Kidney (tissue), 14 donors: ENCODE results near the gene WWP2. TPM values are rescaled to one million over a fixed set of nuclear protein-coding genes. Genes with fewer than 3 reads are reported as not detected.

ENCODE experiments used
- DNase-seq, 5 donors: peaks; one replicate each; pipeline ENCODE4 v3.0.0-alpha.2; 2013 to 2020
- FAIRE-seq: peaks from 2 replicates; lab custom pipeline; 2012; peaks lifted over from hg19 to GRCh38; lab: Jason Lieb, UNC
- H3K27ac ChIP-seq, 2 donors: one replicate each; pipeline ENCODE4 v1.7.0; 2013; ENCODE audit warnings: low read depth in 2 of 2, low read length in 2 of 2, inconsistent platforms in 1 of 2
- H3K27me3 ChIP-seq: one replicate; pipeline ENCODE4 v1.7.1; 2013; ENCODE audit warnings: low read length, inconsistent platforms; ENCODE audit not compliant: control insufficient read depth, insufficient read depth
- H3K36me3 ChIP-seq, 3 donors: one replicate each; pipeline versions ENCODE4 v1.7.0 to v1.7.1; 2013; ENCODE audit warnings: low read length in 3 of 3, control low read depth in 1 of 3, inconsistent platforms in 1 of 3; ENCODE audit not compliant: insufficient read depth in 3 of 3, control insufficient read depth in 2 of 3
- H3K4me1 ChIP-seq, 3 donors: one replicate each; pipeline versions ENCODE4 v1.7.0 to v1.7.1; 2013; ENCODE audit warnings: low read length in 3 of 3, inconsistent platforms in 1 of 3, low read depth in 1 of 3; ENCODE audit not compliant: control insufficient read depth in 2 of 3, insufficient read depth in 2 of 3
- H3K4me3 ChIP-seq, 3 donors: one replicate each; pipeline versions ENCODE4 v1.7.0 to v1.8.1; 2013; ENCODE audit warnings: low read length in 3 of 3, control low read depth in 1 of 3, inconsistent platforms in 1 of 3
- H3K9ac ChIP-seq, 3 donors: one replicate each; pipeline versions ENCODE4 v1.7.0 to v1.7.1; 2013; ENCODE audit warnings: low read length in 3 of 3, control low read depth in 1 of 3, inconsistent platforms in 1 of 3
- H3K9me3 ChIP-seq, 3 donors: one replicate each; pipeline versions ENCODE4 v1.7.0 to v1.7.1; 2013; ENCODE audit warnings: low read length in 3 of 3, control low read depth in 1 of 3, inconsistent platforms in 1 of 3; ENCODE audit not compliant: control insufficient read depth in 2 of 3, insufficient read depth in 1 of 3
- CTCF ChIP-seq: IDR thresholded peaks from 3 replicates; pipeline ENCODE4 v1.5.1; 2012; ENCODE audit warnings: mild to moderate bottlenecking, moderate library complexity, borderline replicate concordance; ENCODE audit not compliant: insufficient read depth; ENCODE audit errors: extremely low read depth
- intact Hi-C: fragments of 100-400 bp; cut with DNase I; formaldehyde crosslinking; loops from one replicate; pipeline ENCODE4 v1.11.1; 2022
- polyA plus RNA-seq: library from polyadenylated mRNA; stranded (reverse); fragments of 350-450 nt; fragmentation: Illumina TruSeq; extraction: RNeasy Lipid Tissue Mini Kit (QIAGEN cat#74804); gene quantifications from one replicate; pipeline ENCODE4 v1.2.3, GENCODE V29; 2014; ENCODE audit warnings: low read depth, low replicate concordance; ENCODE audit not compliant: insufficient read depth
- total RNA-seq: library from RNA; stranded (reverse); fragmentation: NEBNext Ultra II Directional; extraction: Animal tissue kit (Norgen Biotek cat#: 25700); gene quantifications from one replicate; pipeline ENCODE4 v1.2.1, GENCODE V29; 2021
- donor health status: control.
- donor health status: control.
- donor health status: control.
- donor health status: control.
- donor health status: control.
- donor health status: DM: yes; HTN: yes; CAD: no.
- donor health status: Normal renal cell carcinoma (clear cell type).

The WWP2 gene
- total and polyA plus RNA-seq, 2 donors from 2014 or later: 30.0 to 128 TPM

GRCh38 chr16:69928856-69929400 lies 166.8 kb downstream of the WWP2 start:
- intact Hi-C loops: no loop called here
- no peak for FAIRE-seq
- Histone ChIP-seq H3K9me3 (no peaks in the 10 kb centered on the region), H3K27ac (no peak overlapping the region), H3K4me3 (no peak overlapping the region), H3K9ac (no peak overlapping the region), H3K36me3 (peaks cover 0 to 41% (median 19%) of the 10 kb centered on the region in 3 donors), H3K27me3 (no peaks in the 10 kb centered on the region), H3K4me1 (peaks cover 3 to 12% (median 6%) of the 10 kb centered on the region in 3 donors)
- no peak for DNase-seq
- TF ChIP-seq CTCF: no peak

- Histone ChIP-seq H3K9ac (no peak overlapping the region), H3K36me3 (peaks cover 0 to 47% (median 19%) of the 10 kb centered on the region in 3 donors), H3K27me3 (no peaks in the 10 kb centered on the region), H3K4me1 (peaks cover 3 to 12% (median 3%) of the 10 kb centered on the region in 3 donors), H3K9me3 (no peaks in the 10 kb centered on the region), H3K27ac (no peak overlapping the region), H3K4me3 (no peak overlapping the region)
- DNase-seq (no peak), FAIRE-seq (no peak)
- intact Hi-C loops: no loop called here
- no peak for TF ChIP-seq CTCF
Measured at GRCh38 chr16:69929480-69929879, 167.3 kb downstream of the WWP2 start.

GRCh38 chr16:69930117-69930776 lies 168.1 kb downstream of the WWP2 start:
- no peak overlapping the region for H3K4me3 ChIP-seq
- no peaks in the 10 kb centered on the region for H3K9me3 ChIP-seq
- no peak overlapping the region for H3K9ac ChIP-seq
- H3K4me1 ChIP-seq: peaks cover 2 to 11% (median 3%) of the 10 kb centered on the region in 3 donors
- TF ChIP-seq CTCF: peak; percentile 68
- no peak for FAIRE-seq
- peaks cover 0 to 53% (median 22%) of the 10 kb centered on the region in 3 donors for H3K36me3 ChIP-seq
- intact Hi-C loops: loop anchor here (10.0 kb wide), 1 partner anchor 135 kb away; no protein-coding TSS in a partner anchor
- H3K27ac ChIP-seq: no peak overlapping the region
- DNase-seq: peak in 4 of 5 donors; percentile 61 to 84 (median 68)
- no peaks in the 10 kb centered on the region for H3K27me3 ChIP-seq
